HG02588 (cell line): ENCODE results near the gene PANX2.

Experiments
- ATAC-seq: cut with Tn5 transposase; IDR thresholded peaks from one replicate; pipeline ENCODE4 v1.9.1; 2021; ENCODE audit warnings: mild to moderate bottlenecking, moderate library complexity; ENCODE audit not compliant: unreplicated experiment

PANX2 gene

GRCh38 chr22:50226063-50226874 is 55.7 kb downstream of the PANX2 start:
- ATAC-seq, result no peak

- no peak for ATAC-seq
Measured at GRCh38 chr22:50226875-50227165, 56.3 kb downstream of the PANX2 start.

GRCh38 chr22:50227579-50228215 is 57.2 kb downstream of the PANX2 start:
- ATAC-seq, result no peak

- no peak for ATAC-seq
Measured at GRCh38 chr22:50228366-50228765, 57.8 kb downstream of the PANX2 start.

- ATAC-seq, result no peak
Measured at GRCh38 chr22:50229370-50229769, 58.8 kb downstream of the PANX2 start.
